Muscle of leg (tissue), 11 donors: ENCODE data around the gene TNFRSF17. TPM values are rescaled to one million over a fixed set of nuclear protein-coding genes. Genes with fewer than 3 reads are reported as not detected.
"Not testable (repeated sequence)": the region's sequence is repeated elsewhere in the genome, so short reads cannot be mapped to it uniquely, and the experiment has no call there.

Experiments used
- DNase-seq: peaks from one replicate; pipeline ENCODE4 v3.0.0; 2013
- H3K27ac ChIP-seq: one replicate; pipeline ENCODE4 v1.5.1; 2013; ENCODE audit warnings: mild to moderate bottlenecking, low read length, control low read depth
- H3K27me3 ChIP-seq: one replicate; pipeline ENCODE4 v1.6.1; 2013; ENCODE audit warnings: low read length; ENCODE audit not compliant: control insufficient read depth, insufficient read depth
- H3K36me3 ChIP-seq: one replicate; pipeline ENCODE4 v1.6.1; 2013; ENCODE audit warnings: low read length; ENCODE audit not compliant: control insufficient read depth, insufficient read depth
- H3K4me1 ChIP-seq: one replicate; pipeline ENCODE4 v1.6.1; 2013; ENCODE audit warnings: low read length; ENCODE audit not compliant: control insufficient read depth, insufficient read depth
- H3K4me3 ChIP-seq: one replicate; pipeline ENCODE4 v1.5.1; 2013; ENCODE audit warnings: low read length, control low read depth
- H3K9me3 ChIP-seq: replicated peaks from 2 replicates; pipeline ENCODE4 v1.6.1; 2013; ENCODE audit warnings: low read depth, low read length; ENCODE audit not compliant: control insufficient read depth
- WGBS: methylation state at CpG from one replicate; pipeline ENCODE4 v1.1.5; 2013; ENCODE audit warnings: missing lambda C conversion rate; ENCODE audit not compliant: insufficient coverage; 5-methylcytosine and 5-hydroxymethylcytosine counted together
- polyA plus RNA-seq, 8 donors: library from polyadenylated mRNA; unstranded; fragments of 120-200 nt; gene quantifications; one replicate each; pipeline versions ENCODE4 v1.2.1 to v1.2.3, GENCODE V29; 2013; ENCODE audit warnings: inconsistent platforms in 1 of 8, low replicate concordance in 1 of 8; ENCODE audit not compliant: insufficient read length in 8 of 8, insufficient read depth in 1 of 8
- total RNA-seq: library from RNA; stranded (reverse); fragments of 120-200 nt; gene quantifications from one replicate; pipeline ENCODE4 v1.2.4, GENCODE V29; 2013

The TNFRSF17 gene
- total and polyA plus RNA-seq, 9 donors: 0.19 to 0.24 TPM; not detected in 7

DNA sequence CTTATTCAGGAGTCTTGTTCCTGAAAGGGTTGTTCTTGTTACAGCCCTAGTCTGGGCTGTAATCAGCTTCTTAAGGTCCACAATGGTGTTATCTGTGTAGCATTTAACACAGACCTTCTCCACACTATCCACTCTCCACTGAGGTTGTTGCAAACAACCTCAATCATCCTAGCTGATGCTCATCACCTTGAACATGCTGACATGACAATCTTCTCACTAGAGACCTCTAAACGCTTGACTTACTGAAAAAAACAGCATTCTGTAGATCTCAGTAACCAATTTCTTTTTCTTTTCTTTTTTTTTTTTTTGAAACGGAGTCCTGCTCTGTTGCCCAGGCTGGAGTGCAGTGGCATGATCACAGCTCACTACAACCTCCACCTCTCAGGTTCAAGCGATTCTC, 3.6 kb downstream of the TNFRSF17 start:
- peaks cover under 1% of the 10 kb centered on the region for H3K36me3 ChIP-seq
- H3K27ac ChIP-seq: no peak overlapping the region
- H3K4me1 ChIP-seq: no peaks in the 10 kb centered on the region
- H3K4me3 ChIP-seq: no peak overlapping the region
- WGBS: 80% methylated on average over 2 of the region's 3 CpGs
- no peak for DNase-seq
- H3K9me3 ChIP-seq: no peaks in the 10 kb centered on the region
- no peaks in the 10 kb centered on the region for H3K27me3 ChIP-seq

DNA sequence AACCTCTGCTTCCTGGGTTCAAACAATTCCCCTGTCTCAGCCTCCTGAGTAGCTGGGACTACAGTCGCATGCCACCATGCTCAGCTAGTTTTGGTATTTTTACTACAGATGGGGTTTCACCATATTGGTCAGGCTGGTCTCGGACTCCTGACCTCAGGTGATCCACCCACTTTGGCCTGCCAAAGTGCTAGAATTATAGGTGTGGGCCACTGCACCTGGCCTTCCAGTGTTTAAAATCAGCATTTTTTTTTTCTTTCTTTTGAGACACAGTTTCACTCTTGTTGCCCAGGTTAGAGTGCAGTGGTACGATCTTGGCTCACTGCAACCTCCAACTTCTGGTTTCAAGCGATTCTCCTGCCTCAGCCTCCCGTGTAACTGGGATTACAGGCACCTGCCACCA, 5.3 kb downstream of the TNFRSF17 start:
- 92% methylated on average over 4 of the region's 5 CpGs for WGBS
- H3K27me3 ChIP-seq, H3K4me1 ChIP-seq, H3K4me3 ChIP-seq, DNase-seq, H3K9me3 ChIP-seq, H3K36me3 ChIP-seq, H3K27ac ChIP-seq: not testable (repeated sequence)

DNA sequence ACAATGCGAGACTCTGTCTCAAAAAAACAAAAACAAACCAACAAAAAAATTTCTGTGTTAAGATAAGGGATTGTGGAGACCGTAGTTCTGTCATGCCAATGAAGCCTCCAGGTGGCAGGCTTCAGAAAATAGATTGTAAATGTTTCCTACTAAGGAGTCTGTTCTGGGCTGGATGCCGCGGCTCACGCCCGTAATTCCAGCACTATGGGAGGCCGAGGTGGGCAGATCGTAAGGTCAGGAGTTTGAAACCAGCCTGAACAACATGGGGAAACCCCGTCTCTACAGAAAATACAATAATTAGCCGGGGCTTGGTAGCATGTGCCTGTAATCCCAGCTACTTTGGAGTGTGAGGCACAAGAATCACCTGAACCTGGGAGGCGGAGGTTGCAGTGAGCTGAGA, 7.1 kb downstream of the TNFRSF17 start:
- Histone ChIP-seq H3K4me3 (no peak overlapping the region), H3K27me3 (no peaks in the 10 kb centered on the region), H3K27ac (no peak overlapping the region), H3K36me3 (peaks cover 7% of the 10 kb centered on the region), H3K9me3 (no peaks in the 10 kb centered on the region), H3K4me1 (peaks cover 6% of the 10 kb centered on the region)
- no peak for DNase-seq
- 73% methylated on average over 3 of the region's 11 CpGs for WGBS

DNA sequence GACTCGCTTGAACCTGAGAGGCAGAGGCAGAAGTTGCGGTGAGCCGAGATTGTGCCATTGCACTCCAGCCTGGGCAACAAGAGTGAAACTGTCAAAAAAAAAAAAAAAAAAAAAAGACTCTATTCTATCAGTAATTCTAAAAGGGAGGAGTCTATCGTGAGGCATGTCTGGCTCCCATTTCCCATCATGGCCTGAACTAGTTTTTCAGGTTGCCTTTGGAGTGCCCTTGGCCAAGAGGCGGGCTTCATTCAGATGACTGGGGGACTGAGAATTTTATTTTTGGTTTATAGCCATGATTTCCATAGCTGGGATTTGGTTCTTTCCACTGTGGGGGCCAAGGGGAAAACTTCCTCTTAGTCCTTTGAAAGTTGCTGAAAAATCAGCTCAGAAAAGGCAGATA, 8.1 kb downstream of the TNFRSF17 start:
- no peaks in the 10 kb centered on the region for H3K27me3 ChIP-seq
- no peak overlapping the region for H3K4me3 ChIP-seq
- peaks cover 15% of the 10 kb centered on the region for H3K4me1 ChIP-seq
- no peak for DNase-seq
- no peak overlapping the region for H3K27ac ChIP-seq
- WGBS: 100% methylated on average over 1 of the region's 5 CpGs
- H3K36me3 ChIP-seq: peaks cover 7% of the 10 kb centered on the region
- H3K9me3 ChIP-seq: no peaks in the 10 kb centered on the region

DNA sequence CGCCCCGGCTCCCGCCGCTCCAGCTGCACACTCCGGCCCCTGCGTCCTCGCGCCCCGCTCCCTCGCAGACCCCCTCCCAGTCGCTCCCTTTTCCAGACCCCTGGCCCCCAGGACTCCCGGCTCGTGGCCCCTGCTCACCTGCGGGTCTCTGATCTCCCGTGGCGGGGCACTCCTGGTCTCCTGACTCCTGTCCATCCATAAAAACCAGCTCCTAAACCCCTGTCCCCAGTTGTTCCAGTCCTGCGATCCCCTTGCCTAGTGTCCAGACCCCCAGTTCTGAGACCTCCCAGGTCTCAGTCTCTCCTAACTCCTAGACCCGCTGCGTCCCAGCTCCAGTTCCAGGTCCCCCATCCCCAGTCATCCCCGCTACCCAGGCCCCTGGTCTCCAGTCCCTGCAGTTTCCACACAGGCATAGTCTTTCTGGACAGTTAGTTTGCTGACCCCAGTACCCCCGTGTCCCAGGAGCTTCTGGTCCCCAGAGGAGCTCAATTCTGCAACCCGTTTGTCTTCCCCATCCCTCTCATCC, 11.9 kb downstream of the TNFRSF17 start:
- Histone ChIP-seq H3K4me1 (peaks cover 15% of the 10 kb centered on the region), H3K9me3 (no peaks in the 10 kb centered on the region), H3K27me3 (no peaks in the 10 kb centered on the region), H3K27ac (no peak overlapping the region), H3K4me3 (peak overlapping the region; percentile 87), H3K36me3 (peaks cover 7% of the 10 kb centered on the region)
- no peak for DNase-seq
- 0% methylated on average over 22 of the region's 22 CpGs for WGBS

DNA sequence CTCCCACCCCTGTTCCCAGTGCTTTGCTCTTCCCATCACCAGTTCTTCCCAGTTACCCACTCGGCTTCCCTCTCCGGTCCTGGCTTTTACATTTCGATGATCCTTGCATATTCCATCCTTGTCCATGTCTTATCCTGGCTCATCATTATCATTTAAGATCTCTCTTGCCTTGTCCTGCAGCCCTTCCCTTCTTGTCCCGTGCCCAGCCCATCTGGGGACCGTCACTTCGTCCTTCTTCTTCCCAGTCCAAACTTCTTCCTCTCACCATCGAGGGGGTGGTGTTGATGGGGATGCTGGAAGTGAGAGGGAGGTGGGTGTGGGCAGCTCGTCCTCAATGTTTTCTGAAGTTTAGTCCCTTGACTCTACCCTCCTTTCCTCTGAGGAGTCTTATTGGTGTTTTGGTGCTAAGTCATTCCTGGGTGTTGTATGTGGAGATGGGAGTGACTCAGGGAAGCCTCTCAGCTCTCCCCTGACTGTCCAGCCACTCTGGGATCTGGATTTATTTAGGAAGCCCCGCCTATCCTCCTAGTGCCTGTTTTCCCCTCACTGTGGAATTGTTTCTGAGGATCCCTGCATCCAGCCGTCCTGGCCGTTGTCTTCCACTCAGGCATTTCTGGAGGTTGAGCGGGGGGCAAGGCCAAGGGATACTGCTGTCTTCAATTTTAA, 12.5 kb downstream of the TNFRSF17 start:
- H3K27ac ChIP-seq: no peak overlapping the region
- H3K9me3 ChIP-seq: no peaks in the 10 kb centered on the region
- peaks cover 15% of the 10 kb centered on the region for H3K4me1 ChIP-seq
- H3K36me3 ChIP-seq: peaks cover 7% of the 10 kb centered on the region
- peak; percentile 36 for DNase-seq
- peak overlapping the region; percentile 87 for H3K4me3 ChIP-seq
- WGBS: 35% methylated on average over 4 of the region's 12 CpGs
- no peaks in the 10 kb centered on the region for H3K27me3 ChIP-seq

DNA sequence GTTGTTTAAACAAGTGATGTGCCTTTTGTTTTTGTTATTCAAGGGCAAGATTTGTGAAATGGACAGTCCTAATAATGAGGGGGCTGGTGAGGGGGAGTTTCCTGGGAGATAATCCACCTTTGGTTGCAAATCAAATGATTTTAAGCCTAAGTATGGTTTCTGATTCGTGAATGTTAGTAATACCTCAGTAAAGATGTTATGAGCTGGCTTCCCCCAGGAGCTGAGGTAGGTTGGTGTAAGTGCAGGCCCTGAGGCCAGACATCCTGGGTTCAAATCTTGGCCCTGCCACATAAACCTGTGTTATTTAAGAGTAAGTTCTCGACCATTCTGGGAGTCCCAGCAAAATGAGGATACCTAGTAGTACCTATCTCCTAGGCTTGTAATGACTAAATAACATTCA, 13.1 kb downstream of the TNFRSF17 start:
- no peak for DNase-seq
- Histone ChIP-seq H3K4me3 (no peak overlapping the region), H3K36me3 (peaks cover 7% of the 10 kb centered on the region), H3K9me3 (no peaks in the 10 kb centered on the region), H3K27ac (no peak overlapping the region), H3K27me3 (no peaks in the 10 kb centered on the region), H3K4me1 (peaks cover 15% of the 10 kb centered on the region)
- WGBS: 63% methylated on average over 1 of the region's 2 CpGs

DNA sequence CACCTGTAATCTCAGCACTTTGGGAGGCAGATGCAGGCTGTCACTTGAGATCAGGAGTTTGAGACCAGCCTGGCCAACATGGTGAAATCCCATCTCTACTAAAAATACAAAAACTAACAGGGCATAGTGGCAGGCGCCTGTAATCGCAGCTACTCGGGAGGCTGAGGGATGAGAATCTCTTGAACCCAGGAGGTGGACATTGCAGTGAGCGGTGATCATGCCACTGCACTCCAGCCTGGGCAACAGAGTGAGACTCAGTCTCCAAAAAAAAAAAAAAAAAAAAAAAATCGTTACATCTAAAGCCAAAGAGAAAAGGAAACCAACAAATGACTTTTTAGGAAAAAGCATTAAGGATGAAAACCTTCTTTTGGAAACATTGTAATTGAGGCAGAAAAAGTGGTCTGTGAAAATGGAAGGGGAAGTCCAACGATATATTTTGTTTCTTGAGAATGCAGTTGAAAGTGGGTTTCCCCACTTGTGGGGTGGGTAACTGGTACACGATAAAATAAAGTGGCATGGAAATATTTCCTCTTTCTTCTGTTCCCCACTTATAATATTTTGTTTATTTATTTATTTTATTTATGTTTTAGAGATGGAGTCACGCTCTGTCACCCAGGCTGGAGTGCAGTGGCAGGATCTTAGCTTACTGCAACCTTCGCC, 14.1 kb downstream of the TNFRSF17 start:
- no peaks in the 10 kb centered on the region for H3K9me3 ChIP-seq
- no peak for DNase-seq
- peaks cover under 1% of the 10 kb centered on the region for H3K36me3 ChIP-seq
- WGBS: 100% methylated on average over 1 of the region's 9 CpGs
- H3K27ac ChIP-seq: no peak overlapping the region
- no peak overlapping the region for H3K4me3 ChIP-seq
- H3K27me3 ChIP-seq: no peaks in the 10 kb centered on the region
- peaks cover 15% of the 10 kb centered on the region for H3K4me1 ChIP-seq

DNA sequence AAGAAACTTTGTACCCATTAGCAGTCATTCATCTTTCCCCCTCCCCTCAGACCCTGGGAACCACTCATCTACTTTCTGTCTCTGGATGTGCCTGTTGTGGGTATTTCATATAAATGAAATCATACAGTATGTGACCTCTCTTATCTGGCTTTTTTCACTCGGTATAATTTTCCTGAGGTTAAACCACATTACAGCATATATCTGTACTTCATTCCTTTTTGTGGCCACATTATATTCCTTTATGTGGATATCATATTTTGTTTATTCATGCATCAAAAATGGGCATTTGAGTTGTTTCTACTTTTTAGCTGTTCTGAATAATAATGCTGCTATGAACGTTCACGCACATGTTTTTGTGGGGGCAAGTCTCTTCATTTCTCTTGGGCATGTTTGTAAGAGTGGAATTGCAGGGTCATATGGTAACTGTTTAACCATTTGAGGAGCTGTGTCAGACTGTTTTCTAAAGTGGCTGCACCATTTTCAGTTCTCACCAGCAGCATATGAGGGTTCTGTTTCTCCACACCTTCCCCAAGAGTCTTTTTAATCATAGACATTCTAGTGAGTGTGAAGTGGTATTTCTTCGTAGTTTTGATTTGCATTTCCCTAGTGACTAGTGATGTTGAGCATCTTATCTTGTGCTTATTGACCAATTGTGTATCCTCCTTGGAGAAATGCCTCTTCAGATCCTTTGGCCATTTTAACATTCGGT, 15.3 kb downstream of the TNFRSF17 start:
- Histone ChIP-seq H3K27me3 (no peaks in the 10 kb centered on the region), H3K9me3 (no peaks in the 10 kb centered on the region), H3K4me1 (peaks cover 15% of the 10 kb centered on the region), H3K36me3 (no peaks in the 10 kb centered on the region), H3K27ac (no peak overlapping the region), H3K4me3 (no peak overlapping the region)
- no peak for DNase-seq
- 72% methylated on average over 2 of the region's 5 CpGs for WGBS

DNA sequence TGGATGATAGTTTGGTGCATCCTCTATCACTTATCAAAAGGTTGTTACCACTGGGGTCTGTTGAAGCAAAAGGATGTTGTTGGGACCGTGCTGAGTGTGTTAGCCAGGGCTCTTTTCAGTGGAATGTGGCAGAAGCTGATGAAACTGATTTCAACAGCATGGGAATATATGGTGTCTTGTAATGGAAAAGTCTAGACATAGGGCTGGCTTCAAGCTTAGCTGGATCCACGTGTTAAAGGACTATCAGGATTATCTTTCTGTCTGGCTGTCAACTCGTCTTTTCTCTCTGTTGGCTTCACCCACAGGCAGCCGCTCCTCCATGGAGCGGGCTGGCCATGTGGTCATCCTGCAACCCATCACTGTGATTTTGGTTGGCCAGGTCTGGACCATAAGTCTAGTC, 20.2 kb downstream of the TNFRSF17 start:
- Histone ChIP-seq H3K4me3 (no peak overlapping the region), H3K27me3 (no peaks in the 10 kb centered on the region), H3K27ac (no peak overlapping the region), H3K4me1 (no peaks in the 10 kb centered on the region), H3K36me3 (no peaks in the 10 kb centered on the region), H3K9me3 (no peaks in the 10 kb centered on the region)
- no peak for DNase-seq
- WGBS: 51% methylated on average over 5 of the region's 5 CpGs
